Activated T-cell treated with anti-CD3 and anti-CD28 coated beads for 24 hours (primary cell): ENCODE results near the gene FN1.
"Not testable (repeated sequence)": the region's sequence is repeated elsewhere in the genome, so short reads cannot be mapped to it uniquely, and the experiment has no call there.

Source experiments
- DNase-seq: peaks from one replicate; pipeline ENCODE4 v3.0.0-alpha.2; 2020; ENCODE audit warnings: low read depth

Gene FN1

DNA sequence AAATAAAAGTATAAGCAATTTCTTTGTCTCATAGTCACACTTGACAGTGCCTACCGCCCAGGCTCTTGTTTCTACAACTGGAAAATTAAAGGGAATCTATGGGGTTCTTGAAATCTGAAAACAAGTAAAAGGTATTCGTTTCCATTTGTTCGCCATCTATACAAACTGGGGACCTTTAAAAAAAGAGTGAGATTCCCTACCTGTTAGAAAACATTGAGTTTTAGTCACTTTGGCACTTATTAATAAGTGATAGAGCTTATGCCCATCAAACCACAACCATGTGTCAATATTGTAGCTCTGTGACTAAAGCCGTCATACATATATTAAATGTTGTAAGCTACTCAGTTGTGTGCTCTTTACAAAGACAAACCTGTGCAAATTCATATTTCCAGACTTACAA is 13.2 kb downstream of the FN1 start:
- no peak for DNase-seq

DNA sequence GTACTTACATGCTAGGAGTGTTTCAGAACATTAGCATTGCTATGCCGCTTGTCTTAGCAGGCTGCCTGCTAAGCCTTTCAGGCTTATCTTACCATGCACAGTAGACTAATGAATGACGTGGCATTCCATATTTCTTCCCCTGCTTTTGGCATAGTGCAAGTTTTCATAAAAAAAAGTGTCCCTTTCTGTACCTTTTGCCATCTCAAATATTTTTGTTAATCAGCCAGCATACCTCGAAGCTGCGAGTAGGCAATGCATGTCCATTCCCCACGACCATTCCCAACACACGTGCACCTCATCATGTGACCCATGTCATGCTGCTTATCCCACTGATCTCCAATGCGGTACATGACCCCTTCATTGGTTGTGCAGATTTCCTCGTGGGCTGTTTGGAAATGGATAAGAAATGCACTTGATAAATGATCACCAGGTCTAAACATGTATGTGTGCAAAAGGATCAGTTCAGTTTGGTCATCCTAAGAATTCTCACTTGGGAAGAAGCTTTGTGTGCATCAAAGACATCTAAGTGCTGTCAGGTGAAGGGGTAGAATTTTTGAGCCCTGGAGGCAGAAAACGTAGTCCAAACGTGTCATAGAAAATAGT is 13.9 kb downstream of the FN1 start:
- no peak for DNase-seq

GRCh38 chr2:215420471-215420935 is 15.4 kb downstream of the FN1 start:
- no peak for DNase-seq

DNA sequence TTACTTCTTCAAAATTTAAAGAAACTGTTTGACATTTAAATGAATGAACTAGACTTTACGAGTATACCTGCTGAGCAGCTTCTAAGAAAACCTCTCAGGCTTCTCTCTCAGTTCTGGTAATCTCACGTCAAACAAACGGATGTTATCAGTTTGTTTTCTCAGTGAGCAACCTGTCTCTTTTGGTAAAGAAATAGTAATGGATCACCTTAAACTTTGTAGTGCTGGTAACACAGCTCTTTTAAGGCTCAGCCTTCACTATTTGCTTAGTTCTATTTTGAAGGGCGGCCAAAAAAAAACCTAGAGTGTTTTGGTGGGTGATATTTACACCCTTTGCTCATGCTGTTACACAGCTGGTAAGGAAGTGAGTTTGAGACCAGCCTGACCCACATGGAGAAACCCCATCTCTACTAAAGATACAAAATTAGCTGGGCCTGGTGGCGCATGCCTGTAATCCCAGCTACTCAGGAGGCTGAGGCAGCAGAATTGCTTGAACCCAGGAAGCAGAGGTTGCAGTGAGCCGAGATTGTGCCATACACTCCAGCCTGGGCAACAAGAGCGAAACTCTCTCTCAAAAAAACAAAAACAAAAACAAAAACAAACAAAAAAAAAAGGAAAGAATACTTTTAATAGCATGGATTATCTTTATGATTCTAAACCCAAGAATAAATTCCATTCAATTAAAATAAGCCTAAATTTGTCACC is 15.9 kb downstream of the FN1 start:
- no peak for DNase-seq

- no peak for DNase-seq
Observed at GRCh38 chr2:215419113-215419512, 16.8 kb downstream of the FN1 start.

DNA sequence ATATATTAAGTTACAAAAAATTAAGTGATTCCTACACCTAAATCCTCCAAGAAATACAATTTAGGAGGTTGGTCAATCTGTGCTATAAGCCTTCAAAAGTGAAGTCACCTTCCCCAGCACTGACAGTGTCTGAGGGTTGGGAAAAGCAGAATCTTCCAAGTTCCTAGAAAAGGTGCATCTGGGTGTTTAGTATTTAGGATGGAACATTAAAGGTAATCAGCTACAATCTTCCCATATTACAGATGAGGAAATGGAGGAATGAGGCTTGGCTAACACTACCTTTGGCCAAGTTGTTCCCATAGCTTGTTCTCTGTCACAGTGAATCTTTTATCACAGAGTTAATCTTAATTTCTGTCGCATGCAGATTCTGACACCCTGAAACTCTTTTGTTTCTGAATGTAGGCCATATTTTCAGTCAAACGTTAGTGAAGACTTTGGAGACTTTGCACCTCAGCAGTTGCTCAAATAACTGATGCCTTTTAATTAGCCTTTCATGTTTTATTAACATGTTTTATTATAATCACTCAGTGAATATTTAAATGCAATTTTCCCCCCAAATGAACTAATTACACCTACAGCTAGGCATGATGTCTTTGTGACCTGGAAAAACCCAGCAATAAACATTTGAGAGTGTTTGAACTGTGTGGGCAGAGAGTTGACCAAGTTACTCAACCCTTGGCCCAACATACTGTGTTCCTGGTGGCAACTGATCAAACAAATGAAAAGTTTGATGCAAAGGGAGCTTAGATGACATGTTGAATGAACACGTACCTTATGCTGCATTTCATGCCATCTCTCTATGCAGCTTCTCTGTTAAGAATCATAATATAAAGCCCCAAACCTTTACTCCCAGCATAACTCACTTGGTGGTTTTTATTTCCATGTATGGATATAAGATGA is 17.6 kb downstream of the FN1 start:
- no peak for DNase-seq

- DNase-seq = no peak
Observed at GRCh38 chr2:215417400-215417951, 18.4 kb downstream of the FN1 start.

DNA sequence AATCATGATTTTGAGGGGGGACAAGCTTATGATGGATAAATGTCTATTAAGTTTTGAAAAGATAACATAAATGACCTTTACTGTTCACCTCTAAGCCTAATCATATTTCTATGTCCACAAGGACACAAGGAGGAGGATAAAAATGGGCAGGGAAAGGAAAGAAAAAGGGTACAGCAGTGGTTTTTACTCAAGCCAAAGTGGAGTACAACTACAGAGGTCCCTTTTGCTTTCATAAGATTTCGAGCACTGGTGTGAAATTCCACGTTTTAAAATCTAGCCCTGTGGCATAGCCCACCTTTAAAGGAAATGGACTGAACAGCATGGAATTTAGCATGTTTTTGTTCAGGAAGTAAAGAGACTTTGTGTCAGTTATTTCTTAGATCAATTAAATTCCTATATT is 19.2 kb downstream of the FN1 start:
- no peak for DNase-seq

DNA sequence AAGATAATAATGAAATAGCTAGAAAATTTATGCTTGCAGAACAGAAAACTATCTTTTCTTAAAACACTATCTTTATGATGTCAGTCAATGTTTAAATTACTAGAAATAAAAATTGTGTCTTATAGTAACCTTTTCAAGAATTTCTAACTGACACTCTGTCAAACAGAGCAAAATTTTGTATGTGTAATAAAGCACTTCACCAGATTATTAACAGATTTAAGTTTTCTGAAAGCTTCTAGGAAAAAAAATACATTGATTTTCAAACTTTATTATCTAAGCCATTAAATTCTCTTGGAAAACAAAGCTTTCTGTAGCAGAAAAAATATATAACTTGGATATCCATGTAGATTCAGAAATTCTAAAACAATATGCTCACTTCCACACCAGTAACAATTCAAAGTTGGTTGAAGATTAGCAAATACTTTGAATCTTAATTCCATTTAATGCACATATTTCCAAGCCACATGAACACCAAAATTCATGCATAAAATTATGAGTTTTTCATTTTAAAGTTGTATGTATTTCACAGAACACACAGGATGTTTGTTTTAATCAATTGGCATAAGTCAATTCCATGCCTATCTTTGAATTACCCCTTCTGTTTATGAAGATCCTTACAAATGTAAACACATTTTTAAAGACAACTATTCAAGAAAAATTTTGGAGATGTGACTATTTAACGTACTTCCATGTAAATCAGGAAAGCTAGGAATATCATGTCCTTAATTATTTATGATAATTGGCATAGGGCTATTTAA is 19.9 kb downstream of the FN1 start:
- no peak for DNase-seq

GRCh38 chr2:215415218-215415617 is 20.6 kb downstream of the FN1 start:
- no peak for DNase-seq

GRCh38 chr2:215414674-215415073 is 21.2 kb downstream of the FN1 start:
- DNase-seq = no peak

- DNase-seq = no peak
Observed at GRCh38 chr2:215413974-215414373, 21.9 kb downstream of the FN1 start.

DNA sequence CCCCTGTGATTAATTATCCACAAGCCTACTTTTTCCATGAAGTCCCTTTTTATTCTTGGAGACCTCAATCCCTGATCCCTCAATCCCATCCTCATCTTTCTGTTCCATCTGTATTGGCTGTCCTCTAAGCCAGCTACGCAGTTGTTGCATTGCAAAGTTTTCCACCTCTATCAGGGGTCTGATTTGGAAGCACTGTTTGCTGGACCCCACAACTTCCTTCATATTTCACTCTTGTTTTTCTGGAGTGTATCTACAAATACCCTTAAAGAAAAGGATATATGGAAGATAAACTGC is 22.4 kb downstream of the FN1 start:
- DNase-seq = no peak

GRCh38 chr2:215411941-215412743 is 23.7 kb downstream of the FN1 start:
- DNase-seq = no peak

DNA sequence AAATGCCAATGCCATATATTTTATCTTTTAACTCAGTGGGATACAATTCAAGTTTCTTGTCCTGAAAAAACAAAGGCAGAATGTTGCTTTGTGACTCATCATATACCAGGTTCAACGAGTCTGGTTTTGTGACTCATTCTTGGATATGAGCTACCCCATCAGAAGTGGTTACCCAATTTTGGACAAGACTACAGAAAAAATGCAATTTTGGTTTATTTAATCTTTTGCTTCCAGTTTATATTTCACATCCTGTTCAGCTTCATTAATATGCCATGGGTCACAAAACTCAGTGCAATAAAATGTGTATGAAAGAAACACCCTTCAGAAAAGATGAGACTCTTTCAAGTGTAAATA is 25.0 kb downstream of the FN1 start:
- no peak for DNase-seq

DNA sequence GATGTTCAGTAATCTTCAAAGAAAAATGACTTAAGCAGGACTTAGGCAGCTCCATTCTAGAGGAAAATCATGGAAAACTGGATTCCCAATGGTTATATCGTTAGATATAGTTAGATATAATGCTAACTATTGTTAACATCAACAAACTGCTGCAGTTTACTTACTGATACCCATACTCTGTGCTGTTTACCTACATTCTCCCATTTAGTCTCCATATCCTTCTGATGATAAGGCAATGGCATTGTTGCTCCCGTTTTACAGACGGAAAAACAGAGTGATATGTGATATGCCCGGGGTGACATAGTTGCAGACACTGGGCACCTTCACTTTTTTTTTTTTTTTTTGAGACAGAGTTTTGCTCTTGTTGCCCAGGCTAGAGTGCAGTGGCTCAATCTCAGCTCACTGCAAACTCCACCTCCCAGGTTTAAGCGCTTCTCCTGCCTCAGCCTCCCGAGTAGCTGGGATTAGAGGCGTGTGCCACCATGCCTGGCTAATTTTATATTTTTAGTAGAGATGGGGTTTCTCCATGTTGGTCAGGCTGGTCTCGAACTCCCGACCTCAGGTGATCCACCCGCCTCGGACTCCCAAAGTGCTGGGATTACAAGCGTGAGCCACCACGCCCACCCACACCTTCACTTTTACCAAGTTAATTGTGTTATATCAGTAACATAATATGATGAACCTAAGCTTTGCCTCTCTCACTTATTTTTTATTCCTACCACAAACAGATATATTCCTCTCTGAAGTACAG is 25.5 kb downstream of the FN1 start:
- not testable (repeated sequence) for DNase-seq

DNA sequence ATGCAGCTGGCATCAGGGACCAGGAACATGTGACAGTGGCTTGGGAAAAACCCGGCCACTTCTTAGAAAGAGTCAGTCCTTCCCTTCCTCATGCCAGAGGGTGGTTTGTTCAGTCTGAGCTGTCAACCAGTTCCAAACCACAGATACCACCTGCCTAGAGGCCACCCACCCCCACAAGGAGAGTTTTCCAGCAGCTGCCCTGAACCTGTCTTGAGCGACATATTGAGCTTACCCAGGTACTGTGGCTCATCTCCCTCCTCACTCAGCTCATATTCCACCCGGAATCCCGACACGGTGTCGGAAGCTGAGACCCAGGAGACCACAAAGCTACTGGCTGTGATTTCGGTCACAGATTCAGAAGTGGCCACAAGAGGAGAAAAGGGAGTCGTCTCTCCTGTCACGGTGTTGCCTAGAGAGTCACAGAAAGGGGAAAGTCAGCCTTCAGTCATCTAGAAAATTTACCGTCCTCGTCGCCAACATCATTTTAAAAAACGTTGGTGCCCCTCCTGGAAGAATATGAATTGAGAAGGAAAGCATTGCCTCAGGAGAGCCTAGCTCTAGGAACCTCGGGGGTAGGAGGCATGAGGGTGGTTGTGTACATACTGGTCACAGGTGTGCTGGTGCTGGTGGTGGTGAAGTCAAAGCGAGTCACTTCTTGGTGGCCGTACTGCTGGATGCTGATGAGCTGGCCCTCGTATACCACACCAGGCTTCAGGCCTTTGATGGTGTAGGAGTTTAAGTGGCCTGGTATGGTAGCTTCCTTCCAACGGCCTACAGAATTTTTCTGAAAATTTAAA is 26.3 kb downstream of the FN1 start:
- DNase-seq = no peak

- DNase-seq = not testable (repeated sequence)
Observed at GRCh38 chr2:215408441-215408840, 27.4 kb downstream of the FN1 start.

DNA sequence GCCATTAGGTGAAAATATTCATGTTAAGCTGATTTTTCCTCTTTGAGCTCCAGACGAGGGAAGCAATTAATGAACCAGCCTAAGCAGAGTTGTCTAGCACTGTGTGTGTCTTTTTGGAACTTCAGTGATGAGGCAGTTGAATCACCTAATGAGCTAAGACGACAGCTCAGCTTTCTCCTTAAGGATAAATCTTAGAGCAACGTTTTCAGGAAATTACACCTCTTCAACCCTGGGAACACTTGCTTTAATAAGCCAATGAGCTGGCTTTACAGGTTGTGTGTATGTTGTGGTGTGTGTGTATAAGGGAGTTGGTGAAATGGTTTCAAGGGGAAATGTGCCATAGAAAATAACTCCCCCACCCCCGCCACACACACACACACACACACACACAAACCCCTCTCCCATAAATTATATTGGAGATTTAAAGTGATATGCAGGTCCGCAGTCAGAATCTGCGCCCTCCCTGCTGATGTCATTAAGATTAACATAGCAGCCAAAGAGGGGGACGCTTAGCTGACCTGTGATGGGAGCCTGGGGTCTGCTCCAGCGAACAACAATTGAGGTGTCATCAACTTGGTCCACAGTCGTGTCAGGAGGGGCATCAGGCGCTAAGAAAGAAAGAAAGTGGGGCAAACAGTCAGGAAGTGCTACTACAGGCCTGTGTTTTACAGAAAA is 28.1 kb downstream of the FN1 start:
- DNase-seq = no peak
